Measurements from ENCODE around the gene GRB10. TPM values are rescaled to one million over a fixed set of nuclear protein-coding genes. Genes with fewer than 3 reads are reported as not detected.

GRB10 gene
- total and polyA plus RNA-seq, 2 donors: 42.3 to 44.3 TPM

DNA sequence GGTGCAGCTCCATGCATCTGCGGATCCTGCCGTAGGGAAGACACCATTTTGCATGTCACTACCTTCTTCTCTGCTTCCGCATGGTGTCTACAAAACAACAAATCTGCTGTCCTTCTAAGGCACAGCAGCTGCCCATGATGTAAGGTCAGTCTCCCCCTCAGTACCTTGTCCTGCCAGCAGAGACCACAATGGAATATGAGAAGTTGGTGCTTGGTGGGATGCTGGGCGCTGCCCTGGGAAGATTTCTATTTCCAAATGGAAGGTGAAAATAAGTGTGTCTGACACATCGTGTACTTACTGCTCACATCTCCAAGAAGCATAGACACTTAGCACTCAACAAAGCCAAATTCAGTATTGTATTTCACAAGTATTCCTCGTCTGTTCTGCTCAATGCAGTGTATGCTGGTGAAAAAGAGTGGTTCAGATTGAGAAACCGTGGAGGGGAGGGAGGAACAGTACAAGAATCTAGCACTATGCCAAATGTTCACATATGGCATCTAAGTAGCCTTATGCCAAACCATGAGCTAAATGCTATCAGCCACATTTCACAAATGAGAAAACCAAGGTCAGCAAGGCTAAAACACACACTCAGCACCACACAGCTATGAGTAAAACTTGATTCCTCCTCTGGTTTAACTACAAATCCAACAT lies 95.0 kb downstream of the GRB10 start:
- no peak for DNase-seq (ENCODE audit: extremely low spot score)
- H3K36me3 ChIP-seq (ENCODE audit: insufficient read depth): no peaks in the 10 kb centered on the region
- no peak overlapping the region for H3K27ac ChIP-seq (ENCODE audit: low read depth)
- WGBS: 82% methylated on average over 7 of the region's 7 CpGs
- no peaks in the 10 kb centered on the region for H3K4me1 ChIP-seq (ENCODE audit: insufficient read depth)
- H3K4me3 ChIP-seq (ENCODE audit: low read depth, low read length): no peak overlapping the region

DNA sequence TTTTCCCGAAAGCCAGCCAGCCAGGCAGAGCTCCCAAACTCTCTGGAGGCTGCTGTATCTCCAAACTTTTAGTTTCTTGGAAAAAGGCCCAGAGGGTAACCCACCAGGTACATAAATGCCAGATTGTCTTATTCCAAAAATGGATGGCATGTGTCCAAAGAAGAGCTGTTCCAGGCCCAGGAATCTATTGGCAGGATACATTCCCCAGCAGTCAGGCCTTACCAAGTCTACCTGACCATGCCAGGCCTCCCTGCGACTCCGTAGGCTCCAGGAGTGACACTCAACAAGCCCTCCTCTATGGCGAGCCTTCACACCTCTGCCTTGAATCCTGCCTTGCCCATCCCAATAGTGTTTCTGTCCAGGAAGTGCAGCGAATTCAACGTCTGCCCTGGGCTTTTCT lies 95.6 kb downstream of the GRB10 start:
- 85% methylated on average over 6 of the region's 6 CpGs for WGBS
- Histone ChIP-seq H3K36me3 (ENCODE audit: insufficient read depth) (no peaks in the 10 kb centered on the region), H3K4me3 (ENCODE audit: low read depth, low read length) (no peak overlapping the region), H3K27ac (ENCODE audit: low read depth) (no peak overlapping the region), H3K4me1 (ENCODE audit: insufficient read depth) (no peaks in the 10 kb centered on the region)
- no peak for DNase-seq (ENCODE audit: extremely low spot score)

DNA sequence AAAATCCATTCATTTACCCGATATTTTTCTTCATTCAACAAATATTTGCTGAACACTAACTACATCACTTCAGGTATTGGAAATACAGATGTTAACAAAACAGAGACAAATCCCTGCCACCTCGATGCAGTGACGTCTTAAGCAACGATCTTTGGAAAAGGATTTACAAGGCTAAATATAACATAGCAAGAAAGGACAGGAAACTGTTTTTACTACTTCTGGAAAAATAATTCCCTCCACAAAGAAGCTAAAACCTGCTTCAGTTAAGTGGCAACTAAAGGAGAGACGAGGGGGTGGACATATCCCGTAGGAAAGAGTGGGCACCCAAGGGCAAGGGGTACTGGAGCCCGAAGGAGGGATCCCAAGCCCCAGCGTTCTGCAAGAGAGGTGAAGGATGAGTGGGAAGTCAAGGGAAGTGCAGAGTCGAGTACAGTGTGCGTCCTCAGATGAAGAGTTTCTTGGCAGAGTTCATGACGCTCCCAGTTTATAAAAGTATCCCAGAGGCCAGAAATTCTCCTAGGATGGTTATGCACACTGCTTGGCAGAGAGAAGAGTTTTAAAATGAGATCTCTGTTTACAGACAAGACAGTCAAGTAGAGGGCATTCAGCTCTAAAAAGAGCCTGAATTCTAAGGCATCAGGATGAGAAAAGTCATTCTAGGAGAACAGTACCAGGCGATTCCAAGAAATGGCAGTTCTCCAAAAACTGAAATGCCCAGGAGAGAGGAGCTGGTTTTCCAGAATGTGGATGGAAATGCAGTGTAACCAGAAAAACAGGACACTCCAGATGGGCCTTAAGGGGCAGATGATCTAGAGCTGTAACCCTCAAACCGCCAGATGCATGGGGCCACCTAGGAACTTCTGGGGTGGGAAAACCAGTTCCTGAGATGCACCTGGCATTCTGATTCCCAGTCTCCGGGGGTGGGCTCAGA lies 97.3 kb downstream of the GRB10 start:
- no peak overlapping the region for H3K27ac ChIP-seq (ENCODE audit: low read depth)
- no peak overlapping the region for H3K4me3 ChIP-seq (ENCODE audit: low read depth, low read length)
- H3K4me1 ChIP-seq (ENCODE audit: insufficient read depth): no peaks in the 10 kb centered on the region
- 30% methylated on average over 14 of the region's 14 CpGs for WGBS
- no peak for DNase-seq (ENCODE audit: extremely low spot score)
- H3K36me3 ChIP-seq (ENCODE audit: insufficient read depth): no peaks in the 10 kb centered on the region

DNA sequence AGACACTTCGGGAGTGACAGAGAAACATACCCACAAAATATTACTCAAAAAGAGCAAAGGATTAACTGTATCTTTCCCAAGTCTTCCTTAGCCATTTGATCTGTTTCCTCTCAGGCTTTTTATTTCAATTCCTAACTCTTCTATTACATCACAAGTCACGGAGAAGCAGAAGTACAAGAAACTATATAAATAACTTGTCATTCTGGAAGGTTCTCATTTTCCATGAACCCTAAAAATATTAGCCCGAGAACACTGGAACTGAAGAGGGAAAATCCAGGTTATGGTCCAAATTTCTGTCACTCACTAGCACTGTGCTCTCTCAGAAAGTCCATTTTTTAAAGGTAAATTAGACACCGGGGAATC lies 98.0 kb downstream of the GRB10 start:
- H3K27ac ChIP-seq (ENCODE audit: low read depth): no peak overlapping the region
- no peaks in the 10 kb centered on the region for H3K36me3 ChIP-seq (ENCODE audit: insufficient read depth)
- 28% methylated on average over 4 of the region's 4 CpGs for WGBS
- H3K4me3 ChIP-seq (ENCODE audit: low read depth, low read length): no peak overlapping the region
- H3K4me1 ChIP-seq (ENCODE audit: insufficient read depth): no peaks in the 10 kb centered on the region
- DNase-seq (ENCODE audit: extremely low spot score): no peak

DNA sequence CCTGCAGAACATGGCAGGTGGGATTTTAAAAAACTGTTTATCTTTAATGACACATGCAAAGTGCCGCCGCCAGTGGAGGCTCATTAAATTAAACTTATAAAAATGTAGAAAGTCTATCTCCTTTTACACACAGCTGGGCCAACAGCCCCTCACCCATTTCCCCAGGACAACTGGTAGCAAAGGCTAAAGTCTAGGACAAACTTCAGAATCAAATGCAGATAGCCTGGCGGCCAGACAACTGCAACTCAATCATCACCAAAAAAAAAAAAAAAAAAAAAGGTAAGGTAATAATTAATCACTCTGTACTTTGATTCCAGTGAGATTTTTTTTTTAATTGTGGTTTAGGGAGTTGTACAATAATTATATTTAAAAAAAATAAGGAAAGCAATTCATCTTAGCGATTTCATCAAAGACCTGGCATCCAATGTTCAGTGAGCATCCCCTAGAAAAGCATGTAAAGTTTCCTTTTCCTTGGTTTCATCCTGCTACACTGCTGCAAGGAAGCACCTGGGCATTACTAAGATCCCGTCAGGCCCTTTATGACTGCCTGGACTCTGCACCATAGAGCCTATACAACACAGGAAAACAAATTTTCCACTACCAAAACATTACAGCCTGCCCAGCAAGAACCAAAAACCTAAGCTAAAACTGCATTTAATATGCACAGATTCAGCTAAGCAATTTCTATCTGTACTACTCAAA lies 98.5 kb downstream of the GRB10 start:
- 72% methylated on average over 5 of the region's 5 CpGs for WGBS
- H3K27ac ChIP-seq (ENCODE audit: low read depth): no peak overlapping the region
- H3K4me3 ChIP-seq (ENCODE audit: low read depth, low read length): no peak overlapping the region
- no peaks in the 10 kb centered on the region for H3K4me1 ChIP-seq (ENCODE audit: insufficient read depth)
- no peaks in the 10 kb centered on the region for H3K36me3 ChIP-seq (ENCODE audit: insufficient read depth)
- DNase-seq (ENCODE audit: extremely low spot score): no peak

DNA sequence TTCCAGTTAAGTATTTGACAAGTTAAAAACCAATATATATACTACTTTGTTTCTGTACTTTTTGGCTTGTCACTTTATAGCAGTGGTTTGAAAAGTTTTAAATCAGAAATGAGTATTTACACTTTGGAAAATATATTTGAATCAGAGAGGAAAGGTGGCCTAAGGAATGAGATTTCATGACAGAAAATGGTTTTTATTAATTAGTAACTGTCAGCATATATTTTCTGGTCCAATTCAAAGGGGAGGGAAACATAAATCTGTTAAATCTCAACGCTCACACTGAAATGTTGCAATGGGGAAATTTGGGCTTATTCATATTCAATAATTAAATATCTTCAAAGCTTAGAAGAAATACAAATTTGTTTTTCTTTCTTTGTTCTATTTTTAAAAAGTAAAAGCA lies 100.1 kb downstream of the GRB10 start:
- DNase-seq (ENCODE audit: extremely low spot score): no peak
- no peaks in the 10 kb centered on the region for H3K36me3 ChIP-seq (ENCODE audit: insufficient read depth)
- no peak overlapping the region for H3K27ac ChIP-seq (ENCODE audit: low read depth)
- no peak overlapping the region for H3K4me3 ChIP-seq (ENCODE audit: low read depth, low read length)
- 99% methylated on average over 1 of the region's 1 CpG for WGBS
- H3K4me1 ChIP-seq (ENCODE audit: insufficient read depth): no peaks in the 10 kb centered on the region

DNA sequence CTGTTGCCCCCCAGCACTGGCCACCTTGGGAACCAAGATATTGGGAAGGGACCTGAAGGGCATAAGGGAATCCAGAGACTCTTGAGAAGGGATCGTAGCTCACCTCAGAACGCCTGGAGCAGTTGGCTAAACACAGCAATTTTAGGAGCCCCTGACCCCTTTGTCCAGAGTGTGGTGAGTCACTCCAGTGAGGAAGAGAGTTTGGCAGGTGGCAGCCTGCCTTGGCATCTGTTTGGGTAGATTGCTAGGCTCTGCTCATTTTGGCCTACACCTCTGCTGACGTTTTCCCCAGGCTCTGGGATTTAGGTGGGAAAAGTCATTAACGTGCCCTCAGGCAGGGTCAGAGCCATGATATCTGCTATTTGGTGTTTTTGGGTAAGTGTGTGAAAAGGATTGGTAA lies 100.6 kb downstream of the GRB10 start:
- 53% methylated on average over 4 of the region's 4 CpGs for WGBS
- H3K4me1 ChIP-seq (ENCODE audit: insufficient read depth): no peaks in the 10 kb centered on the region
- no peak for DNase-seq (ENCODE audit: extremely low spot score)

DNA sequence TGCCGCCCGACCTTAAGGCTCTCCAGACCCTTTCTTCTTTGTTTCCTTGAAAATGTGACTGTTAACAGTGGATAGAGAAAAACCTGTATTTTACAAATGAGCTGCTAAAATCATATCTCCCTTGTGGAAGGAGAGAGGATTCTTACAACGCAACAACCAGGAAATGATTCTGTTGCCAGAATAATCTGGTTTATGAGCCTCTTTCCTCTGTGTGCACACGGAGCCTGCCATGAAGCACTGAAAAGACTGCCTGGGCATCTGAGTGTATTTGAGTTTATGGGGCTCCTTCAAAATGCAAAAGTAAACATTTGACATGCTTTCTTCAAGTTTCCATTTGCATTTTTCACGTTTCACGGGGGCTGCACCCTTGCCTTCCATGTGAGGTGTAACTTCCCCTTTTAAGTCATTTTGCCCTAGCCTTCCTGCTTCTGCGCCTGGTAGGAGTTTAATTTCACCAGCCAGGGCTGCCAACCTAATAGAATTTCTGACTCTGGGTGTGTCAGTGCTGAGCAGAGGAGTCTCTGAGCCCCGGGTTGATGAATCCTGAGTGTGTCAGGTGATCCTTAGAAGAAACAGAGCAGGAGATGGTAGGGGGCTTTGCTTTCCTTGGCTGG lies 101.2 kb downstream of the GRB10 start:
- no peaks in the 10 kb centered on the region for H3K4me1 ChIP-seq (ENCODE audit: insufficient read depth)
- H3K4me3 ChIP-seq (ENCODE audit: low read depth, low read length): no peak overlapping the region
- no peak overlapping the region for H3K27ac ChIP-seq (ENCODE audit: low read depth)
- H3K36me3 ChIP-seq (ENCODE audit: insufficient read depth): no peaks in the 10 kb centered on the region
- DNase-seq (ENCODE audit: extremely low spot score): no peak
- 43% methylated on average over 8 of the region's 8 CpGs for WGBS

More for the DNA sequence above, 100.6 kb downstream of the GRB10 start:
- no peak overlapping the region for H3K4me3 ChIP-seq (ENCODE audit: low read depth, low read length)
- no peak overlapping the region for H3K27ac ChIP-seq (ENCODE audit: low read depth)
- H3K36me3 ChIP-seq (ENCODE audit: insufficient read depth): no peaks in the 10 kb centered on the region

DNA sequence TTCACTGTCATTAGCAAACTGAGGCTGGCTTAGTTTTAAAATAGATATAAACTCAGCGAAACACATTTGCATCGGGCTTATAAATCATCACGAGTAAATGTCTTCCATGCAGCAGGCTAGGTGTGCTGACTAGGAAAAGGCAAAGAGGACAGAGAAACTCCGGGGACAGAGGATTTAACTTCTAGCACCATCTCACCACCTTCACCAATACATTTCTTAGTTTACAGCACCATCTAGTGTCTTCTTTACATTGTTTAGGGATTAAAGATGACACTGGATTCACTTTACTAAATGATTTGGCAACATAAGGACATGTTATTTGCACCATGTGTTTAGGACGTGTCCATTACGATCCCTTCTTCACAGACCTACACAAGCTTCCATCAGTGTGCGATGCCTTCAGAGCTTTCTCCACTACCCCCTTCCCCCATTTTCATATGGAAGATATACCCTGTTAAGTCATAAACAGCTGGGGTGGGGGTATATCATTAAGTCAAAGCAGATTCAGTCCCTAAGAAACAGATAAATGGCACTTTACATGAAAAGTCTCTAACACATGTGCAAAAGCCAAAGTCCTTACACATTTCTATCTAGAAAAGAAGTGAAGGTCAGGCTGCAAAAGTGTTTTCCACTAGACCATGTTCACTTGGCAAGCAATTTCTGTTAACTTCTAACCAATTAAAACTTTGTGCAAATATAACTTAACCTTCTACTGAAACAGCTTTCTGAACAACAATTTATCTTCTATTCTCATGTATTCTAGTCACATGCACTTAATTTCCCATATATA lies 103.3 kb downstream of the GRB10 start:
- no peak overlapping the region for H3K27ac ChIP-seq (ENCODE audit: low read depth)
- 49% methylated on average over 7 of the region's 7 CpGs for WGBS

DNA sequence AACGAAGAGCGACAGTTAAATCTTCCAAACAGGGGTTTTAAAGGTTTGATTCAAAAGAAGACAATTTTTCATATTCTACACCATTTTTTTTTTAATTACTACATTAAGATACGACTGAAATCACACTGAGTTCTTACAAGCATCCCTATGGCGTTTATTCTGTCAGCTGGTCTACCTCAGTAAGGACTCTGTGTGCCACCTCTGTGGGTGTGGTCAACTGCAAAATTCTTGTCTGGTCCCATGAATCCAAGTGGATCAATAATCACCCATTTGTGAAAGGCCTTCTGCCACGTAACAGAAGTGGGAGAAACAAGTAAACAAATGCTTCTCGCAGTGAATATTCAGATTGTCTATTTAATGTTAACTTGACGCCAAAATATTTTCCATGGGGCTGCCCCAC lies 104.1 kb downstream of the GRB10 start:
- DNase-seq (ENCODE audit: extremely low spot score): no peak
- WGBS: 79% methylated on average over 7 of the region's 7 CpGs
- no peak overlapping the region for H3K4me3 ChIP-seq (ENCODE audit: low read depth, low read length)
- H3K36me3 ChIP-seq (ENCODE audit: insufficient read depth): peaks cover 2% of the 10 kb centered on the region
- H3K4me1 ChIP-seq (ENCODE audit: insufficient read depth): no peaks in the 10 kb centered on the region
- no peak overlapping the region for H3K27ac ChIP-seq (ENCODE audit: low read depth)

More for the DNA sequence above, 103.3 kb downstream of the GRB10 start:
- no peak overlapping the region for H3K4me3 ChIP-seq (ENCODE audit: low read depth, low read length)
- DNase-seq (ENCODE audit: extremely low spot score): no peak
- no peaks in the 10 kb centered on the region for H3K36me3 ChIP-seq (ENCODE audit: insufficient read depth)
- no peaks in the 10 kb centered on the region for H3K4me1 ChIP-seq (ENCODE audit: insufficient read depth)

DNA sequence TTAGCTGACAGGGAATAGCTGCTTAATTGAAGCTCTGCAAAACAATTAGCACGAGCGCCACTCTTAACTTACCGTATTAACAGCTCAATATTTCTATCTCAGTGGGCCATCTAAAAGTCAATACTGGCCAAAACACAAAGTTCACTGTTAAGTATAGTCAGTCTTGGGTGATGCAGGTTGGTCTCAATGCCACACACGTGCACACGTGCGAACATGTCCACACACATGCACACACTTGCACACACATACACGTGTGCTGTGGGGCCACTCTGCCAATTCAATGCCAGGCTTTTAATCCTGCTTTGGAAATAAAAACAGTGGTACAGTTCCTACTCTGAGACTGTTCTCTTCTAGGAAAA lies 105.1 kb downstream of the GRB10 start:
- no peak overlapping the region for H3K4me3 ChIP-seq (ENCODE audit: low read depth, low read length)
- no peaks in the 10 kb centered on the region for H3K4me1 ChIP-seq (ENCODE audit: insufficient read depth)
- H3K27ac ChIP-seq (ENCODE audit: low read depth): no peak overlapping the region
- no peak for DNase-seq (ENCODE audit: extremely low spot score)
- 83% methylated on average over 7 of the region's 7 CpGs for WGBS
- peaks cover 2% of the 10 kb centered on the region for H3K36me3 ChIP-seq (ENCODE audit: insufficient read depth)

DNA sequence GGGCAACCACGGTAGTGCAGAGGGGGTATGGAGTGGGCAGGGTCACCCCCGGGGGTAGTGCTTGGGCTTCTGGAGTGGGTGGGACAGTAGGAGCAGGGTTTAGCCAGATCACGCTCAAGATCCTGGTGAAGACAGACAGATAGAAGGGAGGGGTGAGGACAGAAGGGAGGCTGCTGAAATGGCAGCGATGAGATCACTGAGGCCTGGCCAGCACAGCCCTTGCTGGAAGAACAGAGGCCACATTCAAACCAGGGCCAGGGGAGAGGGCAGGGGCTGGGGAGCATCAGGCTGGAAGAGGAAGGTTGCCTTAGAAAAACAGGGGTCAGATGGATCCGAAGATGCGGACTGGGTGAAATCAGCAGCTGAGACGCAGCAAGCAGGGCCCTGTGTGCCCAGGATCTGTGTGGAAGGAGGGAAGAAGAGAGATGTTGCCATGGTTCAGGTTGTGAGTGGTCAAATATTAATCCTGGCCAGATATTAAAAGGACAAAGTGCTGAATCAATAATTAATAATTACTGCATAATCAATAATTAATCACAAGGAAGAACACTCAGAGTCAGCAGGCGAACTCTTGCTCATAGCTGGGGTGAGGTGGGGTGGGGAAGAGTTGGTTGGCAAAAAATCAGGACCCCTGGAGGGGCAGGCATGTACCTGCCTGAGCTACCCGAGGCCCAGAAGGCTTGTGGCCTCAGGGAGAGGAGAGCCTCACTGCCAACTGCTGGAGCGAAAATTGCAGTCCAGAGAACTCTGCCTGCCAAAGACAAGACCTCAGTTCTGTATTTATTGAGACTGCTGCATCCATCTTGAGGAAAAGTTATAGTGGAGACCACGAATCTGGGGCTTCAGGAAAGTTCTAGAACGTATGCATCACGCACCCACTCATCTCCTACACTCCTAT lies 105.7 kb downstream of the GRB10 start:
- WGBS: 78% methylated on average over 13 of the region's 13 CpGs
- no peak overlapping the region for H3K27ac ChIP-seq (ENCODE audit: low read depth)
- no peak for DNase-seq (ENCODE audit: extremely low spot score)
- no peaks in the 10 kb centered on the region for H3K4me1 ChIP-seq (ENCODE audit: insufficient read depth)
- H3K4me3 ChIP-seq (ENCODE audit: low read depth, low read length): no peak overlapping the region
- H3K36me3 ChIP-seq (ENCODE audit: insufficient read depth): peaks cover 4% of the 10 kb centered on the region

Data from urinary bladder (tissue), 4 donors.